A549 (cell line): ENCODE data around the gene DDX39B. TPM values are rescaled to one million over a fixed set of nuclear protein-coding genes. Genes with fewer than 3 reads are reported as not detected.

Experiments used
- ATAC-seq, 2 experiments: fragments of 200-7000 bp in 1 of 2; fragments of >200 bp in 1 of 2; cut with Nextera tagmentation in 1 of 2; cut with Tn5 transposase in 1 of 2; 3 replicates each; pipeline versions ENCODE4 v1.8.0 to v1.9.1; 2018 to 2020; ENCODE audit warnings: mild to moderate bottlenecking in 1 of 2, moderate library complexity in 1 of 2
- CTCF ChIA-PET: fragments of 300-600 bp; sonication (Branson Sonifier 250); formaldehyde crosslinking; extraction: SDS; loops from one replicate; lab custom pipeline; 2021; ENCODE audit warnings: antibody characterized with exemption, inconsistent platforms; lab: Yijun Ruan, JAX
- POLR2A ChIA-PET: fragments of 350-600 bp; formaldehyde crosslinking; extraction: SDS; loops from one replicate; lab custom pipeline; 2021; ENCODE audit warnings: antibody characterized with exemption, inconsistent platforms; lab: Yijun Ruan, JAX
- DNase-seq, 2 experiments: peaks; one replicate each; pipeline versions ENCODE4 v3.0.0 to v3.0.0-alpha.2; 2011 to 2016; ENCODE audit warnings: low read depth in 1 of 2, low spot score in 1 of 2
- FAIRE-seq: peaks from 2 replicates; lab custom pipeline; 2011; peaks lifted over from hg19 to GRCh38; lab: Jason Lieb, UNC
- H3K27ac ChIP-seq, 2 experiments: fragments of >200 bp; sonication (Bioruptor Twin); formaldehyde crosslinking; 3 replicates each; pipeline ENCODE4 v1.5.1; 2016 to 2017
- H3K4me1 ChIP-seq: fragments of >200 bp; sonication (Bioruptor Twin); formaldehyde crosslinking; 3 replicates; pipeline ENCODE4 v1.6.1; 2016
- H3K4me2 ChIP-seq: fragments of >200 bp; sonication (Bioruptor Twin); formaldehyde crosslinking; 3 replicates; pipeline ENCODE4 v1.6.1; 2016
- H3K4me3 ChIP-seq: fragments of >200 bp; sonication (Bioruptor Twin); formaldehyde crosslinking; 3 replicates; pipeline ENCODE4 v1.5.1; 2016
- H3K9me3 ChIP-seq: fragments of >200 bp; sonication (Bioruptor Twin); formaldehyde crosslinking; 3 replicates; pipeline ENCODE4 v1.6.1; 2016
- BCL3 ChIP-seq: fragments of >200 bp; sonication (Bioruptor Twin); formaldehyde crosslinking; IDR thresholded peaks from 3 replicates; pipeline ENCODE4 v1.6.1; 2016
- CBX2 ChIP-seq: fragments of 200-600 bp; sonication (generic); IDR thresholded peaks from 2 replicates; pipeline ENCODE4 v1.6.1; 2016; ENCODE audit warnings: low read depth, mild to moderate bottlenecking, borderline replicate concordance
- CBX8 ChIP-seq: fragments of 200-600 bp; sonication (generic); IDR thresholded peaks from 2 replicates; pipeline ENCODE4 v1.6.1; 2016
- CEBPB ChIP-seq, 2 experiments: fragments of >200 bp in 1 of 2; sonication (Bioruptor Twin) in 1 of 2; formaldehyde crosslinking in 1 of 2; IDR thresholded peaks; 2 replicates each; pipeline ENCODE4 v1.6.1; 2012 to 2016
- CHD2 ChIP-seq: fragments of 150-350 bp; IDR thresholded peaks from 2 replicates; pipeline ENCODE4 v1.6.1; 2014; ENCODE audit warnings: low read length; ENCODE audit not compliant: partially characterized antibody
- CTCF ChIP-seq: fragments of >200 bp; sonication (Bioruptor Twin); formaldehyde crosslinking; IDR thresholded peaks from 3 replicates; pipeline ENCODE4 v1.5.1; 2016
- E2F6 ChIP-seq: IDR thresholded peaks from 2 replicates; pipeline ENCODE4 v1.6.1; 2012; ENCODE audit warnings: low read depth, borderline replicate concordance
- EHMT2 ChIP-seq: fragments of 200-600 bp; sonication (generic); IDR thresholded peaks from 2 replicates; pipeline ENCODE4 v1.6.1; 2016; ENCODE audit warnings: antibody characterized with exemption, low read depth, mild to moderate bottlenecking, moderate library complexity
- ELK1 ChIP-seq: fragments of 150-350 bp; IDR thresholded peaks from 2 replicates; pipeline ENCODE4 v1.6.1; 2014; ENCODE audit warnings: low read depth, mild to moderate bottlenecking, low read length
- FOSL2 ChIP-seq, 2 experiments: fragments of 450-650 bp in 1 of 2; fragments of >200 bp in 1 of 2; sonication (Bioruptor Twin) in 1 of 2; formaldehyde crosslinking; IDR thresholded peaks; 2 replicates each; pipeline versions ENCODE4 v1.5.0 to v1.6.1; 2016 to 2020; ENCODE audit warnings: mild to moderate bottlenecking in 1 of 2, moderate library complexity in 1 of 2
- HES2 ChIP-seq: fragments of >200 bp; sonication (Bioruptor Twin); formaldehyde crosslinking; IDR thresholded peaks from 2 replicates; pipeline ENCODE4 v1.6.1; 2016
- HMGXB4 ChIP-seq: fragments of 250-450 bp; sonication (Bioruptor Pico); IDR thresholded peaks from 2 replicates; pipeline ENCODE4 v1.5.0; 2021; ENCODE audit warnings: mild to moderate bottlenecking, moderate library complexity, borderline replicate concordance
- HOXA7 ChIP-seq: fragments of 250-450 bp; sonication (Bioruptor Pico); IDR thresholded peaks from 2 replicates; pipeline ENCODE4 v1.5.0; 2020; ENCODE audit warnings: mild to moderate bottlenecking, moderate library complexity
- HOXB5 ChIP-seq: fragments of 250-450 bp; sonication (Bioruptor Pico); IDR thresholded peaks from 2 replicates; pipeline ENCODE4 v1.5.0; 2020; ENCODE audit warnings: mild to moderate bottlenecking, moderate library complexity
- MAFK ChIP-seq: fragments of 450-650 bp; IDR thresholded peaks from 2 replicates; pipeline ENCODE4 v1.6.1; 2014; ENCODE audit not compliant: partially characterized antibody
- NPAS2 ChIP-seq: fragments of 250-450 bp; sonication (Bioruptor Pico); IDR thresholded peaks from 2 replicates; pipeline ENCODE4 v1.8.0; 2022; ENCODE audit warnings: mild to moderate bottlenecking, moderate library complexity, borderline replicate concordance
- NR3C1 ChIP-seq: fragments of >200 bp; sonication (Bioruptor Twin); formaldehyde crosslinking; IDR thresholded peaks from 3 replicates; pipeline ENCODE4 v1.6.1; 2017
- PBX3 ChIP-seq: IDR thresholded peaks from 2 replicates; pipeline ENCODE4 v1.6.1; 2012
- POLR2A ChIP-seq: IDR thresholded peaks from 2 replicates; pipeline ENCODE4 v1.6.1; 2012; ENCODE audit warnings: mild to moderate bottlenecking, low read length
- POLR2AphosphoS2 ChIP-seq: conservative IDR thresholded peaks from 2 replicates; pipeline ENCODE4 v1.6.1; 2012; ENCODE audit warnings: low read length, improper control_type of control experiment, inconsistent platforms
- RAD21 ChIP-seq, 2 experiments: fragments of >200 bp in 1 of 2; sonication (Bioruptor Twin) in 1 of 2; formaldehyde crosslinking in 1 of 2; IDR thresholded peaks in 1 of 2; conservative IDR thresholded peaks in 1 of 2; 2 replicates in 1 of 2; 3 replicates in 1 of 2; pipeline ENCODE4 v1.6.1; 2012 to 2018; ENCODE audit warnings: inconsistent platforms in 1 of 2
- RCOR1 ChIP-seq: fragments of 150-350 bp; IDR thresholded peaks from 2 replicates; pipeline ENCODE4 v1.6.1; 2014; ENCODE audit warnings: antibody characterized with exemption, low read length, low read depth
- SMC3 ChIP-seq: fragments of >200 bp; sonication (Bioruptor Twin); formaldehyde crosslinking; IDR thresholded peaks from 3 replicates; pipeline ENCODE4 v1.6.1; 2018; ENCODE audit warnings: inconsistent platforms
- TFCP2L1 ChIP-seq: fragments of 250-450 bp; sonication (Bioruptor Pico); IDR thresholded peaks from 2 replicates; pipeline ENCODE4 v1.5.0; 2021; ENCODE audit warnings: mild to moderate bottlenecking
- TP53 ChIP-seq: fragments of 250-450 bp; sonication (Bioruptor Pico); IDR thresholded peaks from 2 replicates; pipeline ENCODE4 v1.5.0; 2021; ENCODE audit warnings: mild to moderate bottlenecking, moderate library complexity
- USF2 ChIP-seq: fragments of 450-650 bp; IDR thresholded peaks from 2 replicates; pipeline ENCODE4 v1.6.1; 2014; ENCODE audit warnings: antibody characterized with exemption
- ZFP36 ChIP-seq: fragments of 450-650 bp; IDR thresholded peaks from 2 replicates; pipeline ENCODE4 v1.6.1; 2014; ENCODE audit warnings: borderline replicate concordance; ENCODE audit not compliant: partially characterized antibody
- ZNF302 ChIP-seq: fragments of 250-450 bp; sonication (Bioruptor Pico); IDR thresholded peaks from 2 replicates; pipeline ENCODE4 v1.9.0; 2021; ENCODE audit warnings: inconsistent platforms, mild to moderate bottlenecking, moderate library complexity
- WGBS: methylation state at CpG from one replicate; pipeline ENCODE4 v1.1.6; 2017; ENCODE audit errors: missing lambda C conversion rate; 5-methylcytosine and 5-hydroxymethylcytosine counted together
- polyA plus RNA-seq, 4 experiments: library from polyadenylated mRNA; depleted of rRNA in 3 of 4; stranded (reverse); fragments of >200 nt; fragmentation: RNase III in 1 of 4; extraction: RNeasy Plus Mini Kit Qiagen cat#74134 plus additional on column Dnase treatment in 1 of 4; gene quantifications; 2 replicates in 3 of 4; 3 replicates in 1 of 4; pipeline ENCODE4 v1.2.3, GENCODE V29; 2011 to 2017

DDX39B gene
- polyA plus RNA-seq, 2 of the 4 experiments (the other 2 are of a cell fraction) = 267 to 441 TPM

- Histone ChIP-seq H3K27ac (peak overlapping the region in 1 of 2 experiments; percentile 74; a peak in 2 of 6 replicates), H3K4me3 (no peak overlapping the region), H3K4me2 (no peak overlapping the region), H3K9me3 (no peaks in the 10 kb centered on the region), H3K4me1 (peaks cover 27% of the 10 kb centered on the region)
- FAIRE-seq (no peak), DNase-seq (no peak), ATAC-seq (no peak)
- TF ChIP-seq E2F6 = no peak
- TF ChIP-seq HOXA7 (CRISPR knock-in tag) = no peak
- TF ChIP-seq CEBPB (IDR thresholded peaks at IDR 0.05) = no peak
- no peak for TF ChIP-seq ZNF302 (CRISPR knock-in tag)
- TF ChIP-seq TP53 (CRISPR knock-in tag) = no peak
- no peak for TF ChIP-seq HOXB5 (CRISPR knock-in tag)
- TF ChIP-seq PBX3 = no peak
- no peak for TF ChIP-seq CTCF
- no peak for TF ChIP-seq HMGXB4
- no peak for TF ChIP-seq TFCP2L1
- TF ChIP-seq FOSL2 (IDR thresholded peaks at IDR 0.05) = no peak
- TF ChIP-seq FOSL2 (CRISPR knock-in tag; IDR thresholded peaks at IDR 0.05) = no peak
- no peak for TF ChIP-seq CBX2
- TF ChIP-seq RAD21 (conservative IDR thresholded peaks at IDR 0.05 in 1 of 2, IDR thresholded peaks at IDR 0.05 in 1 of 2) = no peak
- TF ChIP-seq RCOR1 = no peak
- TF ChIP-seq NR3C1 = no peak
- no peak for TF ChIP-seq POLR2AphosphoS2
- TF ChIP-seq NPAS2 (CRISPR knock-in tag) = no peak
- TF ChIP-seq ZFP36 = no peak
- TF ChIP-seq EHMT2 = no peak
- no peak for TF ChIP-seq CBX8
- ChIA-PET CTCF (interaction anchor here (0.6 to 3.7 kb wide), 8 partner anchors 10 to 135 kb away, joined by 3 to 10 read pairs (median 5); partner anchors contain the start of genes ATP6V1G2, LTA, LTB and NFKBIL1), POLR2A (no interaction called here)
- 93% methylated on average over 11 of the region's 14 CpGs for WGBS
Observed at GRCh38 chr6:31558631-31559500, 17.1 kb upstream of the DDX39B start.

GRCh38 chr6:31558318-31558625 is 16.5 kb upstream of the DDX39B start:
- Histone ChIP-seq H3K9me3 (no peaks in the 10 kb centered on the region), H3K27ac (no peak overlapping the region; a peak in 1 of 6 replicates), H3K4me1 (peaks cover 27% of the 10 kb centered on the region), H3K4me3 (no peak overlapping the region), H3K4me2 (no peak overlapping the region)
- 67% methylated on average over 1 of the region's 8 CpGs for whole genome bisulfite sequencing
- CTCF ChIA-PET = interaction anchor here (0.6 to 3.7 kb wide), 6 partner anchors 10 to 136 kb away, joined by 3 to 10 read pairs (median 6); partner anchors contain the start of genes ATP6V1G2, LTA, LTB and NFKBIL1
- no peak for FAIRE-seq
- ATAC-seq = no peak
- POLR2A ChIA-PET = no interaction called here
- DNase-seq = no peak
- no peak for TF ChIP-seq ELK1
- no peak for TF ChIP-seq POLR2A
- no peak for TF ChIP-seq SMC3
- TF ChIP-seq EHMT2 = no peak
- no peak for TF ChIP-seq MAFK
- no peak for TF ChIP-seq USF2
- TF ChIP-seq BCL3 = no peak
- TF ChIP-seq CHD2 = no peak
- no peak for TF ChIP-seq HES2
- no peak for TF ChIP-seq RAD21 (conservative IDR thresholded peaks at IDR 0.05 in 1 of 2, IDR thresholded peaks at IDR 0.05 in 1 of 2)
